Stimulated activated CD4-positive, alpha-beta T cell treated with anti-CD3 and anti-CD28 coated beads, Interleukin-1b, Interleukin-23, amount 100 ng/mL, for 48 hours (primary cell): ENCODE measurements around the gene WDR1.
"Not testable (repeated sequence)": the region's sequence is repeated elsewhere in the genome, so short reads cannot be mapped to it uniquely, and the experiment has no call there.

Source experiments
- DNase-seq: peaks from one replicate; pipeline ENCODE4 v3.0.0-alpha.2; 2020

Gene WDR1

GRCh38 chr4:10131202-10131601 lies 14.6 kb upstream of the WDR1 start:
- no peak for DNase-seq

- no peak for DNase-seq
Observed at GRCh38 chr4:10130178-10130888, 13.7 kb upstream of the WDR1 start.

GRCh38 chr4:10129196-10130177 lies 12.9 kb upstream of the WDR1 start:
- no peak for DNase-seq

GRCh38 chr4:10128761-10129160 lies 12.2 kb upstream of the WDR1 start:
- DNase-seq: no peak

GRCh38 chr4:10127531-10127930 lies 10.9 kb upstream of the WDR1 start:
- DNase-seq: not testable (repeated sequence)

GRCh38 chr4:10124167-10124930 lies 7.8 kb upstream of the WDR1 start:
- no peak for DNase-seq

- peak; percentile 49 for DNase-seq
Observed at GRCh38 chr4:10123227-10124101, 6.9 kb upstream of the WDR1 start.

GRCh38 chr4:10122236-10122932 lies 5.8 kb upstream of the WDR1 start:
- no peak for DNase-seq

GRCh38 chr4:10121568-10122208 lies 5.1 kb upstream of the WDR1 start:
- DNase-seq: no peak

GRCh38 chr4:10120943-10121567 lies 4.5 kb upstream of the WDR1 start:
- no peak for DNase-seq

GRCh38 chr4:10119773-10120172 lies 3.2 kb upstream of the WDR1 start:
- DNase-seq: no peak

- DNase-seq: no peak
Observed at GRCh38 chr4:10119278-10119677, 2.7 kb upstream of the WDR1 start.

- no peak for DNase-seq
Observed at GRCh38 chr4:10118048-10119004, 1.7 kb upstream of the WDR1 start.

- no peak for DNase-seq
Observed at GRCh38 chr4:10117359-10118047, 904 bp upstream of the WDR1 start.

GRCh38 chr4:10115797-10116568 lies 616 bp downstream of the WDR1 start:
- DNase-seq: peak; percentile 75

- no peak for DNase-seq
Observed at GRCh38 chr4:10115271-10115796, 1.3 kb downstream of the WDR1 start.

GRCh38 chr4:10114607-10115006 lies 2.0 kb downstream of the WDR1 start:
- DNase-seq: no peak

GRCh38 chr4:10114147-10114546 lies 2.5 kb downstream of the WDR1 start:
- DNase-seq: no peak
